GM06990 (cell line): ENCODE data around the gene POU3F1.

ENCODE experiments used
- DNase-seq: peaks from one replicate; pipeline ENCODE4 v3.0.0-alpha.2; 2011; ENCODE audit not compliant: insufficient read length; ENCODE audit errors: extremely low read depth
- H3K27me3 ChIP-seq: replicated peaks from 2 replicates; pipeline ENCODE4 v1.6.0; 2011; ENCODE audit warnings: low read length; ENCODE audit not compliant: control insufficient read depth, insufficient read depth
- H3K36me3 ChIP-seq: 2 replicates; pipeline ENCODE4 v1.5.1; 2011; ENCODE audit warnings: low read length; ENCODE audit not compliant: control insufficient read depth, insufficient read depth
- H3K4me3 ChIP-seq: replicated peaks from 2 replicates; pipeline ENCODE4 v1.5.1; 2011; ENCODE audit warnings: low read depth, mild to moderate bottlenecking, control low read depth, low read length
- TF ChIP-seq, protein P1 (sequence below): IDR thresholded peaks from 2 replicates; pipeline ENCODE4 v1.5.1; 2011; ENCODE audit warnings: low read length, control low read depth, mild to moderate bottlenecking, inconsistent platforms; ENCODE audit not compliant: insufficient read depth, poor library complexity, severe bottlenecking

The POU3F1 gene

DNA sequence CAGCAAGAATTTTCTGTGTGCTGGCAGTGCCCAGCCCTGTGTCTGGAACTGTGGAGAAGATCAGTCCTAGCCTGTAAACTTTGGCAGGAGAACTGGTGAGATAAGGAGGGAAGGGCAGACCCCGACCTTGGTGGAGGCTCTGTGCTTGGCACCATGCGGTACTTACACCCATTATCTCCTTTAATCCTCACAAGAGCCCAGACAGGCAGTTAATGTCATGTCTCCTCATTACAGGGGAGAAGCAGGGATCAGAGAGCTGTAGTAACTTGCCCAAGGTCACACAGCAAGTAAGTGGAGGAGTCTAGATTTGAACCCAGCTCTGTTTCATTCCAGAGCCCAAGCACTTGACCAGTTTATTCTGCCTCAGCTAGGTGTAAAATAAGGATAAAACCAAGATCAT is 13.9 kb upstream of the POU3F1 start:
- Histone ChIP-seq H3K4me3 (no peak overlapping the region), H3K36me3 (no peaks in the 10 kb centered on the region), H3K27me3 (no peaks in the 10 kb centered on the region)
- DNase-seq: no peak
- TF ChIP-seq, protein P1, sequence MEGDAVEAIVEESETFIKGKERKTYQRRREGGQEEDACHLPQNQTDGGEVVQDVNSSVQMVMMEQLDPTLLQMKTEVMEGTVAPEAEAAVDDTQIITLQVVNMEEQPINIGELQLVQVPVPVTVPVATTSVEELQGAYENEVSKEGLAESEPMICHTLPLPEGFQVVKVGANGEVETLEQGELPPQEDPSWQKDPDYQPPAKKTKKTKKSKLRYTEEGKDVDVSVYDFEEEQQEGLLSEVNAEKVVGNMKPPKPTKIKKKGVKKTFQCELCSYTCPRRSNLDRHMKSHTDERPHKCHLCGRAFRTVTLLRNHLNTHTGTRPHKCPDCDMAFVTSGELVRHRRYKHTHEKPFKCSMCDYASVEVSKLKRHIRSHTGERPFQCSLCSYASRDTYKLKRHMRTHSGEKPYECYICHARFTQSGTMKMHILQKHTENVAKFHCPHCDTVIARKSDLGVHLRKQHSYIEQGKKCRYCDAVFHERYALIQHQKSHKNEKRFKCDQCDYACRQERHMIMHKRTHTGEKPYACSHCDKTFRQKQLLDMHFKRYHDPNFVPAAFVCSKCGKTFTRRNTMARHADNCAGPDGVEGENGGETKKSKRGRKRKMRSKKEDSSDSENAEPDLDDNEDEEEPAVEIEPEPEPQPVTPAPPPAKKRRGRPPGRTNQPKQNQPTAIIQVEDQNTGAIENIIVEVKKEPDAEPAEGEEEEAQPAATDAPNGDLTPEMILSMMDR: no peak

DNA sequence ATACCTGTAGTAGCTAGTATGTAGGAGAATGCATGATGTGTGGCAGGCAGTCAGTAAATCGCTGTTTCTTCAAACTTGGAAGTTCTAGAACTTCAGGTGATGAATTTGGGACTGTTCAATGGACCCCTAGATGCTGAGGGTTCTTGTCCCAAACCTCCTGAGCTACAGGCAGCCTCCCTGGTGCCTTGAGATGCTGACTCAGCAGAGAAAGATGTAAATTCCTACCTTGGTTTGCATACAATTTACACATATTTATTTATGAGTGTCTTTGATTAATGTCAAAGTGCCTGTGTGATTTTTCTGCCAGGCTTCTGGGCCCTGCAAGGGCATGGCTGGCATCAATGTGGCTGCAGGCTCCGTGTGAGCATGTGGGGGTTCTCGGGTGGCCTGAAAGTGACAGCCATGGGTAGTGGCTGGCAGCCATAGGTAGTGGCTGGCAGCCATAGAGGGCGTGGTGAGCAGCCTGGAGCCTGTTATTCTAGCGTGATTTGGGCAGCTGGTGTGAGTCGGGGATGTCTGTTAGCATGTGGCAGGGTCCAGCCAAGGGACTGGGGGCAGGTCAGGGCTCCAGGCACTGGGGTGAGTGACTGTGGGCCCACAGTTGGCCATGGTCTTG is 13.2 kb upstream of the POU3F1 start:
- DNase-seq: no peak
- no peak overlapping the region for H3K4me3 ChIP-seq
- H3K36me3 ChIP-seq: no peaks in the 10 kb centered on the region
- TF ChIP-seq, protein P1: no peak
- H3K27me3 ChIP-seq: no peaks in the 10 kb centered on the region

DNA sequence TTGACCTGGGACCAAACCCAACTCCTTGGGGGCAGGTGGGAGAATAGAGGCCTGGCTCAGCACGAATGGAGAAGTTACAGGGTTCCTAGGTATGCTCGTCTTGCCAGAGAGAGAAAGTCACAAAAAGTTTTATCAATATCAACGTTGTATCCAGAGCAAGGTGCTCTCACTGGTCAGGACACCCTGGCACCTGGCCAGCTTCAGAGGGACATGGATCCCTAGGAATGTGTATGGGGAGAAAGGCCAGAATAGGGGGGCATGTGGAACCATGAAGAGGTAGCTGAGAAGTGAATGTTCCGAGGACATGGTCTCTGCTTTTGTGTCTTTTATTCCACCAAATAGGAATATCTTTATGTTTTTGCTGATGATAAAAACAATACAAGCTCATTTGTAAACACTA is 9.4 kb upstream of the POU3F1 start:
- Histone ChIP-seq H3K4me3 (no peak overlapping the region), H3K27me3 (no peaks in the 10 kb centered on the region), H3K36me3 (no peaks in the 10 kb centered on the region)
- no peak for DNase-seq
- TF ChIP-seq, protein P1: no peak

DNA sequence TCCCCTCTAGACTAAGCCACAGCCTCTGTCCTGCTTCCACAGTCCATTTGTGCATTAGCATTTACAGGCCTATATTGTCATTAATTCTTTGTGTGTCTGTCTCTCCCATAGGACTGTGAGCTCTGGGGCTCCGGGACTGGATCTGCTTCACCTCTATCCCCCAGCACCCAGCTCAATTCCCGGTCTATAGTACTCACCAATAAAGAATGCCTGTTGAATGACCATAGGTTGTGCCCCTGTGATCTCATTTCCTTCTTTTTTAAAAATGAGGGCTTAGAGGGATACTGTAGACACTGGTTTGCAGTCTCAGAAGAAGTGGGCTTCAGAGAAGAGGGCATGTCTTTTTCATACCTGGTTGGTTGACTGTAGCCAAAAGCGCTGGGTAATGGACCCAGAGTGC is 8.8 kb upstream of the POU3F1 start:
- no peaks in the 10 kb centered on the region for H3K36me3 ChIP-seq
- H3K4me3 ChIP-seq: no peak overlapping the region
- DNase-seq: no peak
- TF ChIP-seq, protein P1: no peak
- no peaks in the 10 kb centered on the region for H3K27me3 ChIP-seq

DNA sequence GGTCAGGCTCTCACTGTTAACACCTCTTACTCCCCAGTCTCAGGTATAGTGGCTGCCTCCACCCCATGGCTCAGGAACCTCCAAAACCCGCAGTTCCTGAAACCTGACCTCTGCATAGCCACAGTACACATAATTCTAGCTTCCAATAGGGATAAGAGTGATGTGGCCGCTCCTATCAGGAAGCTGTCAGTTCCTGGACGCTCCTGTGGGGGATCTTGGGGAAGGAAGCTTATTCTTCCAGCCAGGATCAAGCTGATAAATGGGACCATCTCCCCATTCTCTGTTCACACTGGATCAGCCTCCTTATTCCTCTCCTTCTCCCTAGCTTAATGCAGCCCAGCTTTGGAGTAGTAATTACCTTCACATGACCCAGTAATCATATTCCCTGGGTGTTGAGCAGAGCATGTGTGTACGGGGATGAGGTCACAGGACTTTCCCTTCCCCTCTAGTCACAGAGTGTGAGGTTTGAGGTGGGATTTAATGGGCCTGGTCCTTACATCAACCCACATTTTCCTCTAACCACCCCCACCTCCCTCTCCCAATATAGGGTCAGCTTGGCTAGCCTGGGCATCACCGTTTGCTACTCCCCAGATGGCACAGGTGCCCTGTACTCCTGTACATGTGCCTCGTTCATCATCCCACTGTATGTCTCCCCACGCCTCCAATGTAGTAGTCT is 7.0 kb upstream of the POU3F1 start:
- no peak overlapping the region for H3K4me3 ChIP-seq
- TF ChIP-seq, protein P1: no peak
- no peaks in the 10 kb centered on the region for H3K27me3 ChIP-seq
- DNase-seq: no peak
- H3K36me3 ChIP-seq: no peaks in the 10 kb centered on the region
